Activated T-cell treated with anti-CD3 and anti-CD28 coated beads, Interleukin-2, amount 50 U/mL, for 72 hours (primary cell): ENCODE results near the gene AKT2. TPM values are rescaled to one million over a fixed set of nuclear protein-coding genes. Genes with fewer than 3 reads are reported as not detected.
A peak's percentile ranks its signal among the peaks of the same experiment; 100 is the strongest.

Experiments used
- ATAC-seq, 2 donors: fragments of 150-1000 bp; cut with Tn5 transposase; replicated peaks in 1 of 2; 2 replicates each; pipeline ENCODE4 v1.10.0; 2021; ENCODE audit warnings: moderate library complexity in 2 of 2, mild to moderate bottlenecking in 1 of 2
- DNase-seq, 2 donors: peaks; one replicate each; pipeline ENCODE4 v3.0.0; 2021 to 2022; ENCODE audit warnings: mixed read lengths in 1 of 2
- H3K27ac Mint-ChIP-seq: one replicate; pipeline ENCODE4 v1.8.0; 2022; ENCODE audit warnings: mild to moderate bottlenecking, moderate library complexity, mixed read lengths
- H3K27me3 Mint-ChIP-seq: one replicate; pipeline ENCODE4 v1.8.0; 2022; ENCODE audit warnings: low read depth, mixed read lengths
- H3K36me3 Mint-ChIP-seq, 2 donors: one replicate each; pipeline ENCODE4 v1.8.0; 2022; ENCODE audit warnings: mixed read lengths in 2 of 2, mild to moderate bottlenecking in 1 of 2; ENCODE audit not compliant: insufficient read depth in 2 of 2
- H3K4me1 Mint-ChIP-seq: one replicate; pipeline ENCODE4 v1.8.0; 2022; ENCODE audit warnings: low read depth, mixed read lengths
- H3K4me3 Mint-ChIP-seq, 2 donors: one replicate each; pipeline ENCODE4 v1.8.0; 2022; ENCODE audit warnings: mild to moderate bottlenecking in 2 of 2, mixed read lengths in 2 of 2, moderate library complexity in 2 of 2
- H3K9me3 Mint-ChIP-seq, 2 donors: one replicate each; pipeline ENCODE4 v1.8.0; 2022; ENCODE audit warnings: mixed read lengths in 2 of 2
- total RNA-seq, 2 donors: library from RNA; stranded (reverse); gene quantifications; one replicate each; pipeline ENCODE4 v1.2.3, GENCODE V29; 2022

The AKT2 gene
- total RNA-seq, 2 donors from 2014 or later: 190 to 197 TPM

- H3K36me3 Mint-ChIP-seq: peaks cover 0 to 1% of the 10 kb centered on the region in 2 donors
- peak overlapping the region; percentile 68 to 75 for H3K4me3 Mint-ChIP-seq
- DNase-seq (peak; percentile 23 to 37), ATAC-seq (peak; percentile 70 to 71)
- H3K9me3 Mint-ChIP-seq: no peaks in the 10 kb centered on the region
- H3K27ac Mint-ChIP-seq: peak overlapping the region; percentile 78
- H3K4me1 Mint-ChIP-seq: peaks cover 61% of the 10 kb centered on the region
- H3K27me3 Mint-ChIP-seq: no peaks in the 10 kb centered on the region
Observed at GRCh38 chr19:40274585-40275544, 10.3 kb downstream of the AKT2 start.

- peak overlapping the region in 1 of 2 donors; percentile 75 for H3K4me3 Mint-ChIP-seq
Observed at GRCh38 chr19:40273469-40274360, 11.4 kb downstream of the AKT2 start.

GRCh38 chr19:40272261-40272660 is 12.9 kb downstream of the AKT2 start:
- H3K27ac Mint-ChIP-seq: no peak overlapping the region

More at GRCh38 chr19:40273469-40274360, 11.4 kb downstream of the AKT2 start:
- Mint-ChIP-seq H3K9me3 (no peaks in the 10 kb centered on the region), H3K27ac (peak overlapping the region; percentile 78), H3K4me1 (peaks cover 66% of the 10 kb centered on the region), H3K27me3 (no peaks in the 10 kb centered on the region), H3K36me3 (peaks cover 0 to 1% of the 10 kb centered on the region in 2 donors)
- ATAC-seq: no peak
- DNase-seq: no peak

GRCh38 chr19:40271706-40272105 is 13.4 kb downstream of the AKT2 start:
- no peak overlapping the region for H3K4me3 Mint-ChIP-seq
- no peak overlapping the region for H3K27ac Mint-ChIP-seq
- H3K9me3 Mint-ChIP-seq: no peaks in the 10 kb centered on the region
- ATAC-seq (no peak), DNase-seq (no peak)
- H3K36me3 Mint-ChIP-seq: peaks cover 0 to 1% of the 10 kb centered on the region in 2 donors
- peaks cover 52% of the 10 kb centered on the region for H3K4me1 Mint-ChIP-seq
- H3K27me3 Mint-ChIP-seq: no peaks in the 10 kb centered on the region

More at GRCh38 chr19:40272261-40272660, 12.9 kb downstream of the AKT2 start:
- no peak for ATAC-seq
- Mint-ChIP-seq H3K27me3 (no peaks in the 10 kb centered on the region), H3K9me3 (no peaks in the 10 kb centered on the region), H3K4me1 (peaks cover 56% of the 10 kb centered on the region), H3K4me3 (no peak overlapping the region), H3K36me3 (peaks cover 0 to 1% of the 10 kb centered on the region in 2 donors)
- no peak for DNase-seq

GRCh38 chr19:40270362-40271089 is 14.6 kb downstream of the AKT2 start:
- Mint-ChIP-seq H3K4me1 (peaks cover 52% of the 10 kb centered on the region), H3K27me3 (no peaks in the 10 kb centered on the region), H3K27ac (no peak overlapping the region), H3K9me3 (no peaks in the 10 kb centered on the region), H3K36me3 (peaks cover 0 to 1% of the 10 kb centered on the region in 2 donors), H3K4me3 (no peak overlapping the region)
- DNase-seq: no peak
- ATAC-seq: no peak

- Mint-ChIP-seq H3K4me3 (no peak overlapping the region), H3K9me3 (no peaks in the 10 kb centered on the region), H3K36me3 (peaks cover 0 to 2% of the 10 kb centered on the region in 2 donors), H3K4me1 (peaks cover 40% of the 10 kb centered on the region), H3K27ac (no peak overlapping the region), H3K27me3 (no peaks in the 10 kb centered on the region)
- no peak for ATAC-seq
- no peak for DNase-seq
Observed at GRCh38 chr19:40269216-40269940, 15.8 kb downstream of the AKT2 start.

- H3K36me3 Mint-ChIP-seq: peaks cover 0 to 8% of the 10 kb centered on the region in 2 donors
- DNase-seq: no peak
- no peaks in the 10 kb centered on the region for H3K9me3 Mint-ChIP-seq
- H3K27me3 Mint-ChIP-seq: no peaks in the 10 kb centered on the region
- no peak overlapping the region for H3K4me3 Mint-ChIP-seq
- H3K4me1 Mint-ChIP-seq: peaks cover 35% of the 10 kb centered on the region
- H3K27ac Mint-ChIP-seq: no peak overlapping the region
- no peak for ATAC-seq
Observed at GRCh38 chr19:40267601-40267997, 17.5 kb downstream of the AKT2 start.

GRCh38 chr19:40266912-40267600 is 18.1 kb downstream of the AKT2 start:
- ATAC-seq (no peak), DNase-seq (no peak)
- peaks cover 35% of the 10 kb centered on the region for H3K4me1 Mint-ChIP-seq
- no peaks in the 10 kb centered on the region for H3K9me3 Mint-ChIP-seq
- no peak overlapping the region for H3K4me3 Mint-ChIP-seq
- no peaks in the 10 kb centered on the region for H3K27me3 Mint-ChIP-seq
- H3K27ac Mint-ChIP-seq: no peak overlapping the region
- H3K36me3 Mint-ChIP-seq: peaks cover 0 to 12% of the 10 kb centered on the region in 2 donors

- Mint-ChIP-seq H3K36me3 (peaks cover 0 to 13% of the 10 kb centered on the region in 2 donors), H3K4me1 (peaks cover 41% of the 10 kb centered on the region), H3K27ac (no peak overlapping the region), H3K27me3 (no peaks in the 10 kb centered on the region), H3K9me3 (no peaks in the 10 kb centered on the region), H3K4me3 (no peak overlapping the region)
- DNase-seq: no peak
- ATAC-seq: no peak
Observed at GRCh38 chr19:40266119-40266518, 19.0 kb downstream of the AKT2 start.

GRCh38 chr19:40265763-40266099 is 19.4 kb downstream of the AKT2 start:
- Mint-ChIP-seq H3K27me3 (no peaks in the 10 kb centered on the region), H3K36me3 (peaks cover 0 to 13% of the 10 kb centered on the region in 2 donors), H3K4me1 (peaks cover 42% of the 10 kb centered on the region), H3K9me3 (no peaks in the 10 kb centered on the region), H3K27ac (no peak overlapping the region), H3K4me3 (no peak overlapping the region)
- ATAC-seq: no peak
- no peak for DNase-seq

- H3K4me3 Mint-ChIP-seq: no peak overlapping the region
- DNase-seq (no peak), ATAC-seq (no peak)
- H3K36me3 Mint-ChIP-seq: peaks cover 0 to 12% of the 10 kb centered on the region in 2 donors
- no peak overlapping the region for H3K27ac Mint-ChIP-seq
- H3K4me1 Mint-ChIP-seq: peaks cover 41% of the 10 kb centered on the region
- H3K27me3 Mint-ChIP-seq: no peaks in the 10 kb centered on the region
- H3K9me3 Mint-ChIP-seq: no peaks in the 10 kb centered on the region
Observed at GRCh38 chr19:40265055-40265762, 19.9 kb downstream of the AKT2 start.
